Lower leg skin (tissue), 4 donors: ENCODE results near the gene CDKAL1. TPM values are rescaled to one million over a fixed set of nuclear protein-coding genes. Genes with fewer than 3 reads are reported as not detected.

Experiments
- DNase-seq, 2 donors: peaks; one replicate each; pipeline ENCODE4 v3.0.0-alpha.2; 2019; ENCODE audit warnings: low spot score in 2 of 2
- H3K4me3 ChIP-seq: fragments of 200-600 bp; sonication (generic); 2 replicates; pipeline ENCODE4 v1.5.1; 2017; ENCODE audit warnings: mild to moderate bottlenecking, low read depth; ENCODE audit not compliant: poor library complexity, severe bottlenecking
- CTCF ChIP-seq, 3 donors: fragments of 450-650 bp; IDR thresholded peaks; one replicate each; pipeline ENCODE4 v1.5.1; 2016; ENCODE audit warnings: antibody characterized with exemption in 3 of 3, mild to moderate bottlenecking in 3 of 3, moderate library complexity in 2 of 3
- POLR2A ChIP-seq, 2 donors: fragments of 450-650 bp; IDR thresholded peaks; one replicate each; pipeline ENCODE4 v1.6.1; 2016 to 2017; ENCODE audit warnings: antibody characterized with exemption in 2 of 2, mild to moderate bottlenecking in 1 of 2, moderate library complexity in 1 of 2
- WGBS, 2 donors: methylation state at CpG; one replicate each; pipeline ENCODE4 v1.1.5; 2018; 5-methylcytosine and 5-hydroxymethylcytosine counted together
- intact Hi-C: fragments of 100-400 bp; cut with DNase I; formaldehyde crosslinking; loops from one replicate; pipeline ENCODE4 v1.15.0; 2023; ENCODE audit warnings: low total_unique reads
- total RNA-seq, 4 donors: library from RNA; depleted of rRNA; stranded (reverse); fragments of >200 nt; gene quantifications; one replicate each; pipeline ENCODE4 v1.1.0, GENCODE V29; 2016

Gene CDKAL1
- total RNA-seq, 4 donors from 2014 or later, result 10.3 to 18.0 (median 11.6) TPM

- DNase-seq, result no peak
- WGBS, 2 donors, result 91 to 92% methylated on average over 4 of the region's 4 CpGs
- TF ChIP-seq CTCF (IDR thresholded peaks at IDR 0.05), result no peak
- no peak for TF ChIP-seq POLR2A (IDR thresholded peaks at IDR 0.05)
- no peak overlapping the region for H3K4me3 ChIP-seq
- intact Hi-C loops, result no loop called here
Measured at GRCh38 chr6:21171801-21172200, 637.5 kb downstream of the CDKAL1 start.

DNA sequence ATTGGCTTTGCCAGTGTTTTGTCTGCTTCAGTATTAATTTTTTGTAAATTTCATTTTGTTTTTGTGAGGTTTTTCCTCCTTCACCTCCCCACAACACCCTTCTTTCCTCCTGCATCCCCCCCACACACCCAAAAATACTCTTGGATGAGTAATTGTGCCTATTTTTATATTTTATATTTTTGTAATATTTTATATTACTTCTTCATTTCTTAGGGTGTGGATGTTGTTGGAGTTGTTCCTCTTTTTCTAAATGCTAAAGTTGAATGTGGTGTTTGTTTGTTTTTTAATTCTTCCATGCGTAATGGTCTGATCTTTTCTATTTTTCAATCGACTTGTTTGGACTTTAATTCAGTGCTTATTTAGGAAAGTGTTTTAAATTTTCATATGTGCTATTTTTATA, 638.8 kb downstream of the CDKAL1 start:
- WGBS, 2 donors, result 91 to 93% methylated on average over 2 of the region's 2 CpGs
- DNase-seq, result no peak
- intact Hi-C loops, result no loop called here
- TF ChIP-seq CTCF (IDR thresholded peaks at IDR 0.05) (no peak), POLR2A (IDR thresholded peaks at IDR 0.05) (no peak)
- H3K4me3 ChIP-seq, result no peak overlapping the region

- H3K4me3 ChIP-seq, result no peak overlapping the region
Measured at GRCh38 chr6:21173678-21174077, 639.4 kb downstream of the CDKAL1 start.

DNA sequence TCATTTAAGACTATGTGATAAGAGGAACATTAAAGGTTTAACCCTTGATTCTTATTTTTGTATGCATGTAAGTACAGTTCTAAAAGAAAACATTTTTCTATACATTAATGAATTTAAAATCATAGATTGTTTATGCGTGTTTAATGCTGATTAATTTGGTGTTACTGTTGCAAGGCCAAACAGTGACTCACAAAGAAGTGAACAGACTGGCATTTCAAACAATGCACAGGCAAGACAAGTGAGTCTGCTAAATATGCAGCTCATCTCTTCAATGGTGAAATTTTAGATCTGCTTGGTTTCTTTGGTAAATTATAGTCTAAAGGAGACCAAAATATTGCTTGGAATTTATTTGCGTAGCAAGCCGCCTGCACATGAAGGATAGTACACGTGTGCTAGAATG, 641.9 kb downstream of the CDKAL1 start:
- DNase-seq, result no peak
- no peak overlapping the region for H3K4me3 ChIP-seq
- intact Hi-C loops, result no loop called here
- TF ChIP-seq CTCF (IDR thresholded peaks at IDR 0.05) (no peak), POLR2A (IDR thresholded peaks at IDR 0.05) (no peak)
- WGBS, 2 donors, result 95 to 96% methylated on average over 4 of the region's 4 CpGs

More at GRCh38 chr6:21173678-21174077, 639.4 kb downstream of the CDKAL1 start:
- intact Hi-C loops, result no loop called here
- DNase-seq, result no peak
- WGBS, 2 donors, result 92 to 100% methylated on average over 2 of the region's 2 CpGs
- no peak for TF ChIP-seq POLR2A (IDR thresholded peaks at IDR 0.05)
- TF ChIP-seq CTCF (IDR thresholded peaks at IDR 0.05), result no peak

- intact Hi-C loops, result no loop called here
- H3K4me3 ChIP-seq, result no peak overlapping the region
- TF ChIP-seq POLR2A (IDR thresholded peaks at IDR 0.05) (no peak), CTCF (IDR thresholded peaks at IDR 0.05) (no peak)
- WGBS, 2 donors, result 91 to 92% methylated on average over 1 of the region's 1 CpG
- DNase-seq, result no peak
Measured at GRCh38 chr6:21180155-21180554, 645.9 kb downstream of the CDKAL1 start.

GRCh38 chr6:21180800-21181337, 646.6 kb downstream of the CDKAL1 start:
- no peak for DNase-seq
- no peak overlapping the region for H3K4me3 ChIP-seq
- 93 to 95% methylated on average over 4 of the region's 4 CpGs for WGBS, 2 donors
- TF ChIP-seq POLR2A (IDR thresholded peaks at IDR 0.05) (no peak), CTCF (IDR thresholded peaks at IDR 0.05) (no peak)
- intact Hi-C loops, result no loop called here
